ENCODE results near the gene DIRAS3.
"Not testable (repeated sequence)": the region's sequence is repeated elsewhere in the genome, so short reads cannot be mapped to it uniquely, and the experiment has no call there.

DIRAS3 gene

DNA sequence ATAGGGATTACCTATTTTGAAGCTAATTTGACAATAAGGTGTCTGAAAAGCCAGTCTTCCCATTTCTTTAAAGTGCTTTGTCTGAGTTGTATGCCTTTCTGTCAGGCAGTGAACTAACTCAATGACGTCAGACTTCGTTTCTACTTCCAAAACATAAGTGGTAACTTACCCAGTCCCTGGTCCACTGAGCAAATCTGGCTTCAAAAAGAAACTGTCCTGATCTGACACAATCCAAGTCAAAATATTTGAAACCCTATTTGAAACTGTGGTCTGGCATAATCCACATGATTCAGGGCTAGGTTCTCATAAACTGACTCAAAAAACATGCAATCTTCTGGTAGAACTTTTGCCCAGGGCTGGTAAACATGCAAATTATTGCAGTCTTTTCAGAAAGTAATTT, 34.0 kb downstream of the DIRAS3 start:
- DNase-seq = no peak

DNA sequence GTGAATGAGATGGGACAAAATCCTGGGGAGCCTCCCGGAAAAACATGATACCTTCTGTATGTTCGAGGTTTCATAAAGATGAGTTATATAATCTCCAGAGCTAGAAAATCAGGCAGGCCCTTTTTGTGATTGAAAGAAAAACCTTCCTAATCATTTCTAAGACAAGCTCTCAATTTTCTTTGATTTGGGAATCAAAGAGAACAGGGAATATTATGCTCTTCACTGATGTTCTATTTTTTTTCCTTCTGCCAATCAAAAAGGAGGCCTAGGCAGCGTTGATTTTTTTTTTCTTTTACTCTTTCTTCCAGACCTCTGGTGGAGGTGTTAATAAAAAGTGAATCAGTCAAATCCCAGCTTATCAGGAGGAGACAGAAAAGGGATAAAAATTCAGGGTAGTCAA, 34.5 kb downstream of the DIRAS3 start:
- DNase-seq = no peak

DNA sequence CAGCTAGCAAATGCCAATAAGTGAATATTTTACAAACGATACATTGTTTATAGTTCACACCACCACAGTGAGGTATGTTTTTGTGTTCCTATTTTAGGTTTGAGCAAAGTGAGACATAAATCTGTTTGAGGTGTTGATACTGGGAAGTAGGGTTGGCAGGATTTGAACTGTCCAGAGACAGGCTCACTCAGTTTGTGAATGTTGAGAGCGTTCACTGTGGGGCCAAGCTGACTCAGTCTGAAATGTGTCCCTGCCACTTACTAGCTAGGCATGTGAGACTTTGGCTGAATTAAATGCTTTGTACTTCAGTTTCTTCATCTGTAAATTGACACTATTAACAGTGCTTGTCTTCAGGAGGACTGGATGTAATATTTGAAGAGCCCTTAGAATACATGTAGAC, 35.1 kb downstream of the DIRAS3 start:
- DNase-seq = no peak

DNA sequence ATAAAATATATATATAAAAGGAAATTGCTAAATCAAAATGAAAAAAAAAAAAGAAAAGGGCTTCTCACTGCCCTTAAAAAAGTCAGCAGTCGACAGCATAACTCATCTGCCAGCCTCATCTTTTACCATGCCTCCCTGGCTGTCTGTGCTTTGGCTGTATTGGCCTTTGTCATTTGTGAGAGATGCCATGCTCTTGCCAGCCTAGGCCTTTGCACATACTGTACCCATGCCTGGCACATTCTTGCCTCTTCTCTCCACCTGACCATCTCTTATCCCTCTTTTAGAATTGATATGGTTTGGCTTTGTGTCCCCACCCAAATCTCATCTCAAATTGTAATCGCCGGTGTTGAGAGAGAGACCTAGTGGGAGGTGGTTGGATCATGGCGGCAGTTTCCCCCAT, 37.1 kb downstream of the DIRAS3 start:
- no peak for DNase-seq

DNA sequence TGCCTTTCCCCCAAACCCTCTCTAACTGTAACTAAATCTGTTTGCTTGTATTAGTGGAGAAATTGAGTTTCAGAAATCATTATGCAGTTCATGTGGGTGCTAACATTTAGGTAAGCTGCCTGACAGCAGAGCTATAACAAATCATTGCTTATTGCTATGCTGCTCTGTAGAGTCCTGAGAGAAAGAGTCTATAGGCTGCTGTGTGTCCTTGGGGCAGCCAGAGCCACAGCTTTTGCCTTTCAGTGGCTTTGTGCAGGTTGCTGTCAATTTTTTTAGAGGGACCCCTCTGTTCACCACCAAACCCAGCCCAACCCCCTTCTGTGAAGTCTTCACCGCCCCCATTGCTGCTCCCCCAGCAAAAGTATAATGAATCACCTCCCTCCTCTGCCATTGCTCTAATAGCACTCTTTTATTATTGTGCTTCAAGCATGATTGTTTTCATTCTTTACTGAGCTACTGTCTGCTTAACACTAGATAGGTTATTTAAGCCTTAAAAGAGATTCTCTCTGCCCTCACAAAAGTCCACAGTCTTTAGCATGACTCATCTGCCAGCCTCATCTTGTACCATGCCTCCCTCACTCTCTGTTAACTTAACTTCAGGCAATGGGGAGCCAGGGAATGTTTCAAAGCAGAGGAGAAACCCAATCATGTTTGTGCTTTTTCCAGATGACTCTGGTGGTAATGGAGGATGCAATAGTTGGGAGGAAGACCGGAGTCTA, 38.6 kb downstream of the DIRAS3 start:
- DNase-seq = no peak

DNA sequence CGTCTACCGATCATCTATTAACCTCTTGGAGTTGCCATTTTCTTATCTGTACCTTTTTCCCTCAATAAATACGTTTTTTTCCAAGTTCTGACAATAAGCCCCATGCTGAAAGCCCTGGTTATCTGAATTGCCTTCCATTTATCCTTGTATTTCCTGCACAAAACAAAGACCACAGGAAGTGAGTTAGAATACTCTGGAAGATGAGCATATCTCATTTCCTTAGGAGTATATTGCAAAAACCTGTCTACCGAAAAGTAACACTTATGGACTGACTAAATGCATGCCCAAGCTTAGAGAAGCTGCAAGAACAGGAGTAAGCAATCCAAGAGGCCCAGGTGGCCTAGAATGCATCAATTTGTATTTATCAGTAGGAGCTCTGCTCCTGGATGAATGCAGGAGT, 39.9 kb downstream of the DIRAS3 start:
- DNase-seq = no peak

DNA sequence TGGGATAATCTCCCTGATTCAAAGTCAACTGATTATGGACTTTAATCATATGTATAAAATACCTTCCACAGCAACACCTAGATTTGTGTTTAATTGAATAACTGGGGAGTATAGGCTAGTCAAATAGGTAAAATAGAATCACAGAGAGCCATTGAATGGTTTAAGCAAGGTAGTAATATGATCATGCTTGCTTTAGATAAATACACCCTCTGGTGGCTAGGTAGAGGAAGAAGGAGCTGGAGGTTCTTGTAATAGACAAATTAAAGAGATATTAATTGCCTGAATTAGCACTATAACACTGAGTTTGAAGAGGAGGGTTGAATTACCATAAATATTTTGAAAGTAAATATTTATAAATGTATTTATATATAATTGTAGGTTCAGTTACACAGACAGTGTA, 40.3 kb downstream of the DIRAS3 start:
- DNase-seq = peak; percentile 14

DNA sequence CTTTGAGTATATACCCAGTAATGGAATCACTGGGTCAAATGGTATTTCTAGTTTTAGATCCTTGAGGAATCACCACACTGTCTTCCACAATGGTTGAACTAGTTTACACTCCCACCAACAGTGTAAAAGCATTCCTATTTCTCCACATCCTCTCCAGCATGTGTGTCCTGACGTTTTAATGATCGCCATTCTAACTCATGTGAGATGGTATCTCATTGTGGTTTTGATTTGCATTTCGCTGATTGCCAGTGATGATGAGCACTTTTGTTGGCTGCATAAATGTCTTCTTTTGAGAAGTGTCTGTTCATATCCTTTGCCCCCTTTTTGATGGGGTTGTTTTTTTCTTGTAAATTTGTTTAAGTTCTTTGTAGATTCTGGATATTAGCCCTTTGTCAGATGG, 46.8 kb downstream of the DIRAS3 start:
- not testable (repeated sequence) for DNase-seq

DNA sequence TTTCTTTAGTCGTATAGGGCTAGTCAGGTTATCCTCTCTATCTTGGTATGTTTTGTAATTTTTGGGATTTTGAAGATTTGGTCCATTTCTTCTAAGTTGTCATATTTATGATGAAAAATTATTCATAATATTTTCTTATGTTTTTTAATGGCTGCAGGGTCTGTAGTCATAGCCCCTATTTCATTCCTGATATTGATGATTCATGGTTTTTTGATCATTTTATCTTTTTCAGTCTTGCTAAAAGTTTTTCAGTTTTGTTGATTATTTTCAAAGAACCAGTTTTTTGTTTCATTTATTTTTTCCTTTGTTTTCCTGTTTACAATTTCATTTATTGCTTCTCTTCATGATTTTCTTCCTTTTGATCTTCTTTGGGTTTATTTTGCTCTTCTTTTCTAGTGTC, 50.2 kb downstream of the DIRAS3 start:
- DNase-seq = no peak

DNA sequence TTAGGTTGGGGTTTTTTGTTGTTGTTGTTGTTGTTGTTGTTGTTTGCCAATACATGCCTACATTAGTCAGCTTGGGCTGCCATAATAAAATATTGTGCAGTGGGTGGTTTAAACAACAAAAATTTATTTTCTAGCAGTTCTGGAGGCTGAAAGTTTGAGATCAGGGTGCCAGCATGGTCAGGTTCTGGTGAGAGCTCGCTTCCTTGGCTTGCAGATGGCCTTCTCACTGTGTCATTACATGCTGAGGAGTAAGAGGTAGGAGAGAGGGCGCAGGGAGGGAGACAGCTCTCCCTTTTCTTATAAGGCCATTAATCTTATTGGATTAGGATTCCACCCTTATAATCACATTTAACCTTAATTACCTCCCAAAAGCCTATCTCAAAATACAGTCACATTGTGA, 52.7 kb downstream of the DIRAS3 start:
- DNase-seq = no peak
